ENCODE measurements around the gene MYBPC2.

Gene MYBPC2

GRCh38 chr19:50501568-50502475, 69.1 kb downstream of the MYBPC2 start:
- no peak for DNase-seq

GRCh38 chr19:50505856-50506611, 73.3 kb downstream of the MYBPC2 start:
- DNase-seq, result no peak

GRCh38 chr19:50506700-50507099, 74.0 kb downstream of the MYBPC2 start:
- DNase-seq, result no peak

- no peak for DNase-seq
Measured at GRCh38 chr19:50507376-50507775, 74.7 kb downstream of the MYBPC2 start.

GRCh38 chr19:50508843-50509190, 76.1 kb downstream of the MYBPC2 start:
- DNase-seq, result no peak

- DNase-seq, result no peak
Measured at GRCh38 chr19:50509366-50509765, 76.7 kb downstream of the MYBPC2 start.

GRCh38 chr19:50510121-50510670, 77.5 kb downstream of the MYBPC2 start:
- DNase-seq, result no peak

GRCh38 chr19:50510700-50511068, 78.0 kb downstream of the MYBPC2 start:
- DNase-seq, result no peak

GRCh38 chr19:50511069-50511822, 78.6 kb downstream of the MYBPC2 start, which contains the start of gene JOSD2:
Gene JOSD2, minus strand, starts transcription at chr19:50511191. Its CDS starts 760 bp downstream, at chr19:50510431.
- peak; percentile 77 for DNase-seq

GRCh38 chr19:50512112-50512998, 79.7 kb downstream of the MYBPC2 start:
- DNase-seq, result no peak

GRCh38 chr19:50512999-50513745, 80.5 kb downstream of the MYBPC2 start:
- no peak for DNase-seq

GRCh38 chr19:50513746-50514345, 81.2 kb downstream of the MYBPC2 start, which contains the start of gene ASPDH:
Gene ASPDH, minus strand, starts transcription at chr19:50513913. Its CDS starts 90 bp downstream, at chr19:50513823.
- DNase-seq, result no peak

- no peak for DNase-seq
Measured at GRCh38 chr19:50514346-50515167, 81.9 kb downstream of the MYBPC2 start.

- no peak for DNase-seq
Measured at GRCh38 chr19:50515168-50515561, 82.5 kb downstream of the MYBPC2 start.
